GM19452 (cell line): ENCODE results near the gene ADARB2.
"Not testable (repeated sequence)": the region's sequence is repeated elsewhere in the genome, so short reads cannot be mapped to it uniquely, and the experiment has no call there.

Source experiments
- ATAC-seq: cut with Tn5 transposase; IDR thresholded peaks from one replicate; pipeline ENCODE4 v1.9.1; 2021; ENCODE audit not compliant: unreplicated experiment

The ADARB2 gene

DNA sequence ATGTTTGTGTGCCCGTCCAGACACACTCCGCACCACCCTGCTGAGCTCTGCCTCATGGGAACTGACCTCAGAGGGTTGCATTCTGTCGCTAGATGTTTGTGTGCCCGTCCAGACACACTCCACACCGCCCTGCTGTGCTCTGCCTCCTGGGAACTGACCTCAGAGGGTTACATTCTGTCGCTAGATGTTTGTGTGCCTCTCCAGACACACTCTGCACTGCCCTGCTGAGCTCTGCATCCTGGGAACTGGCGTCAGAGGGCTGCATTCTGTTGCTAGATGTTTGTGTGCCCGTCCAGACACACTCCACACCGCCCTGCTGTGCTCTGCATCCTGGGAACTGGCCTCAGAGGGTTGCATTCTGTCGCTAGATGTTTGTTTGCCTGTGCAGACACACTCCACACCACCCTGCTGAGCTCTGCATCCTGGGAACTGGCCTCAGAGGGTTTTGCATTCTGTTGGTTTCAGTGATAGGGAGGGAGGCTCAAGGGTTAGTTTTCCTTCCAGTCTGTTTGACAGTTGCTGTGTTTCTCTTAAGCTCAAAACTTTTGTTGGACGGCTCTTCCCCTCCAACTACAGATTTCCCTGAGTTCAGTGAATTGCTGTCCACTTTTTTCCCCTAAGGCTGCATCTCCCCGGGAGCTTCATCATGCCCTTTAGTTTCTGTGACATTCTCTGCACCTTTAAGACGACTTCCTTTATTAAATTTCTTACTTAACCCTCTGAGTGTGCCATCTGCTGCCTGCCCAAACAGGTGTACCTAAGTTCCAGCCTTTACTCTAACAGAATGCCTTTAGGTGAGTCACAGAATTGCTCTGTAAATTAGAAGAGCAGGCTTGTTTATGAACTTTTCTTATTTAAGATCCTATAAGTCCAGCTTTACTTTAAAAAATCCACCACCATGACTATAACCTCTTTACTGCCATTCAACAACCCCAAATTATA, 119.7 kb downstream of the ADARB2 start:
- ATAC-seq: not testable (repeated sequence)

DNA sequence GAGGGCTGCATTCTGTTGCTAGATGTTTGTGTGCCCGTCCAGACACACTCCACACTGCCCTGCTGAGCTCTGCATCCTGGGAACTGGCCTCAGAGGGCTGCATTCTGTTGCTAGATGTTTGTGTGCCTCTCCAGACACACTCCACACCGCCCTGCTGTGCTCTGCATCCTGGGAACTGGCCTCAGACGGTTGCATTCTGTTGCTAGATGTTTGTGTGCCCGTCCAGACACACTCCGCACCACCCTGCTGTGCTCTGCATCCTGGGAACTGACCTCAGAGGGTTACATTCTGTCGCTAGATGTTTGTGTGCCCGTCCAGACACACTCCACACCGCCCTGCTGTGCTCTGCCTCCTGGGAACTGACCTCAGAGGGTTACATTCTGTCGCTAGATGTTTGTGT, 120.6 kb downstream of the ADARB2 start:
- ATAC-seq: not testable (repeated sequence)

- ATAC-seq: no peak
Observed at GRCh38 chr10:1615186-1615954, 122.0 kb downstream of the ADARB2 start.

DNA sequence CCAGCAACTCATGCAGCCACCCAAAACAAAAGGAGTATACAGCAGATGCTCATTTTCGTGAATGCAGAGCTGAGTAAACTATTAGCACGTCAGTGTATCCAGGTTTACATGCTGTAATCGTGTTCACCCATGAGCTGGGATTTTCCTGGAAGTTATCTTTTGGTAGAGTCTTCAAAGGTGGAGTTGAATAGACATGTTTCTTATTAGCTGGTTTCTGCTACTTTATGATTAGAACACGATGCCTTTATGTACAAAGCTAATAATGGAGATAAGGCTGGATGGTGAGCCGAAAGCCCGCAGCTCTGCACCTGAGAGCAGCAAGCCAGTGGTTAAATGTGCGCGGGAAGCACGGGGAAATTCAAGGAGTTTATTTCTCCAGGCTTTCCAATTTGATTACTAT, 123.8 kb downstream of the ADARB2 start:
- no peak for ATAC-seq

GRCh38 chr10:1612908-1613307, 124.4 kb downstream of the ADARB2 start:
- ATAC-seq: no peak

DNA sequence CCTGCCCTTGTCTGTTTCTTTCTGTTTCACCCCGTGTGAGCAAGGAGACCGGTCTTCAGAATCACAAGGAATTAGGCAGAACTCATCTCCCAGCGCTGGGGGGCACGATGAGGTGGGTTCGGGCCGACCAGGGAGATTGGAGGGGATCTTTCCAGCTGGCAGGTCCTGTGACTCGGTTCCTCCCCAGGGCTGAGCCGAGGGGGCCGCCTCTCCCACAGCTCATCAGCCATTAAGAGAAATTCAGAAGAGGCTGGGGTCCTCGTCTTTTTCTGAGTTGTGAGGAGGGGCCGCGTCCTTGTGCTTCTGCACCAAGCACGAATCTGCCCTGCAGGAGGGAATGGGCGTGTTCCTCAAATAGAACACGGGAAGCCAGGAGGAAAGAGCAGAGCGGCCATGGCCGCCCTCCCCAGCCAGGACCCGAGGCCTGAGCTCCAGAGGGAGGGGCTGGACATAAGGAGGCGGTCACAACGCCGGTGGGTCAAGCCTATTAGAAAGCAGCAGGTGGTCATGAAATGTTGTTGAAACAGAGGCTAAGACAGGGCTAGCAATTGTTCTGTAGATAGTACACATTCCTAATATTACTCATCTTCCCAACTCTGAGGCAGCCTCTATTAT, 125.3 kb downstream of the ADARB2 start:
- no peak for ATAC-seq

DNA sequence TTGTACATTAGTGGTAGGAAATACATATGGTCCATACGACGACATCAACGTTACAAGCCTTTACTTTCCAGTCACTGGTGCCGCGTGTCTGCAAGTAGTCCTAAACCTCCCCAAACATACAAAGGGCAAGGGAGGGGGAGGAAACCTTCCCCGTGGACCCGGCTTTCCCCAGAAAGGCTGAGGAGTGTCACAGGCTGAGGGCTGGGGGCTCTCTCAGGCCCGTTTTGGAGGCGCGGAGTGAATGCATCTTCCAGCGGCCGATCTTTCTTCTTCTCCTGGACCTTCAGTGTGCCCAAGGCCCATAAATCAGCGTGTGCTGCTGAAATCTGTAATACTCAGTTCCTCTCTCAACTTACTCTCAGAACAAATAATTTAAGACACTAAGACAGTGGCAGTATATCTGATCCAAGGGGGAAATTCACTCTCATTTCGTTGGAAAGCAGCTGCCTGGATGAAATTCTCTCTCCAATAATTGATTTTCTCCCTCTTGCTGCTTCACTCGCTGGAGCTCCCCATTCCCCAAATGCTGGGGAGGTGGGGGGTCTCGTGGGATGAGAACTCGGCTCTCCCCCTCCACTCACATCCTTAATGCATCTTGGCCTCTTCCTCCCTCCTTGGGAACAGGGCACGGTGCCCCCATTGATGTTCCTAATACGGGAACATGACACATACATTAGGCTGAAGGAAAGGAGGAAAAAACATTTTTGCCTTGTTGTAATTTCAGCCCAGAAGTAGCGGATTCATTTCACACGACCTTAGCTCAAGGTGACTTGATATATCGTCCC, 126.1 kb downstream of the ADARB2 start:
- no peak for ATAC-seq

DNA sequence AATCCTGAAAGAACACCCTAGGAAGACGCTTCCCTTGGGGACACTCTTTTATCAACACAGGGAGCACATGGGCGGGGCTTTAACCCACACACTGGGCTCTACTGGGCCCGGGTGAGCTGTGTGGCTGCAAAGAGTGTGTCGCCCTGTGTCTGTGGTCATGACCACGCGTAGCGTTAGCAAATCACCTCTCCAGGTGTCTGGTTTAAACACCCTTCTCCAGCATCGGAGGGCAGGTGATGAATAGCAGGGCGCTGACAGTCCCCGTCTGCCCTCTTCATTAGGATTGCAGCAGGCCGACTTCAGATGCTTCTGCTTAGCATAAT, 127.7 kb downstream of the ADARB2 start:
- ATAC-seq: no peak

DNA sequence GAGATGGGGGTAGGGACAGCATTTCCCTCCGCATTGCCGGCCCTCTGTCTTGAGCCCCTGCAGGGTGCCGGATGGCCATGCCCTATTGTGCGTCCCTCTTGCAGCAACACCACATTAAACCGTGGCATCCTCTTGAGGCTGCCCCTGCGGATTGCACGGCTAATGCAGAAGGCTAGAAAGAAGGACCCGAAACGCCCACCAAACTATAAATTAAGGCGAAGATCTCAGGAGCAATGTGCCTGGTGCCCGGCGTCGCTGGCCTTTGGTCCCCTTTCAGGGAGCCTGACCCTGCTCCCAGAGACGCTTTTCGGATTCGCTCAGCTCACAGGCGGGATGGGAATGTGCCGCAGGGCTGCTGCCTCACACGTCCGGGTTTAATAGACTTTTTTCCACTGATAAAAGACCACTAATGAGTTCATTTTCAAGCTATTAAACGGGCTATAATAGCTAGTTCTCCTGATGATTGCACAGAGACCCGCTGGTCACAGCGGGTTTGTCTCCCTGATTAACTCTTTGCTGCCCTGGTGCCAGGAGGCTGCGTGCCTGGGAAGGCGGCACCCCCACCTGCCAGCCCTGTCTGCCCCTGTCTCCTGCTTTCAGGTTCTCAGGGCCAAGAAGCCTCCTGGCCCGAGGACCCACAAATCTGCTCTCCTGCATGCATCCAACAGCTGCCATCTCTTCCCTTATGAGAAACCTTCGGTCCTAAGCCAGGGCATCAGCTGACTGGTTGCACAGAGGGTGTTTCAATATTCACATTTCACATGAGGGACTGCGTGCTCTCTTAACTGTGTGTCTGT, 128.3 kb downstream of the ADARB2 start:
- ATAC-seq: no peak

DNA sequence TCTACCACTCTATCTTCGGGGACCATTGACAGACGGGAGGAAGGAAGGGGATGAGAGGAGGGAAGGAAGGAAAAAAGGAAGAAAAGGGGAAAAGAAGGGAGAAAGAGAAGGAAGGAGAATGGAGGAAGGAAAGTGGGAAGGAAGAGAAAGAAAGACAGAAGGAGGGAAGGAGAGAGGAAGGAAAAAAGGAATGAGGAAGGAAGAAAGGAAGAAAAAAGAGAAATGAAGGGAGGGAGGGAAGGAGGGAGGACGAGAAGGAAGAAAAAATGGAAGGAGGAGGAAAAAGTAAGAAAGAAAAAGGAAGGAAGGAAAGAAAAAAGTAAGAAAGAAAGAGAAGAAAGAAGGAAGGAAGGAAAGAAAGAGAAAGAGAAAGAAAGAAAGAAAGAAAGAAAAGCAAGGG, 128.9 kb downstream of the ADARB2 start:
- ATAC-seq: no peak

DNA sequence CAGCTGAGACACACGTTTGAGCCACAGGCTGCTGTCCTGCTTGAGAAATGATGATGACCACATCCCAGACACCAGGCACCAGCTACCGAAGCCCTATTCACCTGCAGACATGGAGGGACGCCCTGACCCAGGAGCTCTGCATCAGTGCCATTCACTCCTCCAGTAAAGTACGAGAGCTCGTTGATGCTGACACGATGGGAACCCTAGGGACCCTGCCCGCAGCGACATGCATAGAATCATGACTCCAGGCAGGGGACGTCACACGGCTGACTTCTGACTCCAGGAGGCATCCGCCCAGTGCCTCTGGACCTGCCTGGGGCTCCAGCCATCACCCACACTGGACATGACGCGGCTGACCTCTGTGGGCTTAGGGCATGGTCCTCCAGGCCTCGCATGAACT, 129.9 kb downstream of the ADARB2 start:
- no peak for ATAC-seq

DNA sequence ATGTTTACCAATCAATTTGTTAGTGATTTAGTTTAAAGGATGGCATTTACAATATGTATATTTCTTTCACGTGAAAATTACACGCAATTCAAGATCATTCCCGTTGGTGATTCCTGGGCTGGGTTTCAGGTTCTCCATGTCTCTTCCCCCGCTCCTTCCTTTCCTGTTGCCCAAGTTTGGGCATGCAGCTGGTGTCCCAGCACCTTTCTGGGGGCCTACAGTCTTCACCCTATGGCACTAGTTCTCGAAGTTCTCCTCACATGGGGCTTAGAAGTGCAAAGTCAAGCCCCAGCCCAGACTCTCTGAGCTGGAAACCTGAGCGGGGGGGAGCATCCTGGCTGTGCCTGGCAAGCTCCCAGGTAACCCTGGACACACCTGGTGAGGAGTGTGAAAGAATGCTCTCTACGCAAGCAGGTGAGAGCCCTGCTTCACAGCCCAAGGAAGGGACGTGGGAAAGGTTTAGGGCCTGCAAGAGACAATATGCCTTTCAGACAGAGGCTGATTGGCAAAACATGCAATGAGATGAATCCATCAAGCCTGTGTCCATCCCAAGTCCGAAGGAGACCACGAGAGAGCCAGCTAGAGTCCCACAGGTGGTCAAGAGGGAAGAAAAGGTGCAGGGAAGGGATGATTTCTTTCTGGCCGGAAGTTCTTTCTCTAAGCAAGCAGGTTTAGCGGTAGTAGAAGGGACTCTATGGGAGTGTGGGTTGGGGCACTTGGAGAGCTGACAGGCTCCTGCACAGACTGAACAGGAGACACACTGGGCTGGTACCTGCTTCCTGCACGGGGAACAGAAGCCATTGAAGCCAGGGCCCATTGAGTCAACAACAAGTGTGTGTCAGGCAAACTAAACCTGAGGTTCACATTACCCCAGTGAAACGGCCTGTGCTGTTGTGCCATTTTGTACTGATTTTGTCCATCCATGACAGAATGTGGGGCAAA, 131.1 kb downstream of the ADARB2 start:
- ATAC-seq: no peak

GRCh38 chr10:1605121-1605520, 132.2 kb downstream of the ADARB2 start:
- ATAC-seq: no peak

DNA sequence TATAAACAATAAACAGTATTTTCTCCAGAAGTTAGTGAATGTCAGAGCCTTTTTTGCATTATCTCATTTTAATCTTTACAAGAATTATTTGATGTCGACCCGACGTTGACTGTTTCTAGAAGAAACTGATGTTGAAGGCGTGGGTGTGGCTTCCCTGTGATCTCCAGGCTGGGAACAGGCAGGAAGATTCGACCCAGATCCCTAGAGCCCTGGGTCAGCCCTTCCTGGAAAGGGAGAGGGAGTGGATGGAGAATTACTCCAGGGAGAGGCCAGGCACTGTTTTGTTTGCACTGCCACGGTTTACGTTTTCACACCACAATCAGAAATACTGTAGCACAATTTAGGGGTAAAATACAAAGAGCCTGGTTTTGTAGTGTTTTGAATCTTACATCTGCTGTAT, 133.1 kb downstream of the ADARB2 start:
- no peak for ATAC-seq

- ATAC-seq: no peak
Observed at GRCh38 chr10:1603181-1603580, 134.1 kb downstream of the ADARB2 start.

DNA sequence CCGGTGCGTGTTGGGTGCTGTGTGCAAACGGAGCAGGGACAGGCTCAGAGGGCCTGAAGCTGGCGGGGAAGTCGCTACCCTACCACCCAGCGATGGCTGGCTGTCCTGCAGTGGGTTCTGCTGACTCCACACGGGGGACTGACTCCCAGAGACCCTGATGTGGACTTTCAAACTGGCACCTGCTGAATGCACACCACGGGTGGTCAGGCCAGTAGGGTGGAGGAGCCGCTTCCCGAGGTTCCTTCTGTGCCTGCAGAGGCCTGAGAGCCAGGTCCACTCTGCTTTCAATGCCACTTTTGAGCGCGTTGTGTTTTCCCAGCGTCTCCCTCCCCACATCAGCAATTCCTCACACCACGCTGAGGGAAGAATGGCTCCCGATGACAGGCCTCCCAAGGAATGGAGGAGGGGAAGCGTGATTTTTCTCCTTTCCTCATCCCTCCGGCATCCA, 135.3 kb downstream of the ADARB2 start:
- ATAC-seq: no peak

- no peak for ATAC-seq
Observed at GRCh38 chr10:1601406-1601805, 135.9 kb downstream of the ADARB2 start.

GRCh38 chr10:1600861-1601260, 136.5 kb downstream of the ADARB2 start:
- ATAC-seq: no peak
